Right lobe of liver (tissue), 4 donors: ENCODE results near the gene PTP4A2.

Experiments
- CTCF ChIP-seq, 4 donors: fragments of 200-600 bp in 3 of 4; fragments of 450-650 bp in 1 of 4; IDR thresholded peaks; one replicate each; pipeline versions ENCODE4 v1.5.1 to v1.8.0; 2016 to 2022; ENCODE audit warnings: antibody characterized with exemption in 4 of 4, mild to moderate bottlenecking in 2 of 4
- POLR2A ChIP-seq: fragments of 450-650 bp; IDR thresholded peaks from one replicate; pipeline ENCODE4 v1.6.1; 2017; ENCODE audit warnings: antibody characterized with exemption, mild to moderate bottlenecking
- donor health status: DM: no; HTN: no; CAD: no.
- donor health status: DM: no; HTN: no; CAD: no.
- donor health status: DM: no; HTN: yes; CAD: no.

- no peak for TF ChIP-seq CTCF (IDR thresholded peaks at IDR 0.05)
- TF ChIP-seq POLR2A: no peak
These were observed 38.2 kb upstream of the PTP4A2 start for GRCh38 chr1:31976401-31976800.
